Smooth muscle cell of bladder (primary cell): ENCODE data around the gene SLC23A2. TPM values are rescaled to one million over a fixed set of nuclear protein-coding genes. Genes with fewer than 3 reads are reported as not detected.

Experiments
- total RNA-seq: library from RNA; depleted of rRNA; stranded (reverse); fragments of >200 nt; gene quantifications from 2 replicates; pipeline ENCODE4 v1.2.3, GENCODE V29; 2014

The SLC23A2 gene
- total RNA-seq = 10.0 and 20.1 TPM in 2 replicates

GRCh38 chr20:5001174-5002076 lies at the start of gene SLC23A2:
TSS of gene SLC23A2 (minus strand) at chr20:5001510. CDS start at chr20:4932562, 68,948 bp downstream.

Other genes starting within 250 kb of the SLC23A2 start
- 11.1 and 60.0 TPM in 2 replicates for gene RASSF2, start 177.9 kb downstream of the SLC23A2 start, total RNA-seq
- 84.8 and 98.7 TPM in 2 replicates for gene TMEM230, start 111.6 kb upstream of the SLC23A2 start, total RNA-seq
- 64.5 and 64.6 TPM in 2 replicates for gene PCNA, start 118.4 kb upstream of the SLC23A2 start, total RNA-seq
- gene CDS2, start 125.5 kb upstream of the SLC23A2 start, total RNA-seq = 20.1 and 24.1 TPM in 2 replicates